Liver (tissue), 9 donors: ENCODE data around the gene GNG7. TPM values are rescaled to one million over a fixed set of nuclear protein-coding genes. Genes with fewer than 3 reads are reported as not detected.

Experiments
- DNase-seq: peaks from one replicate; pipeline ENCODE4 v3.0.0-alpha.2; 2017; ENCODE audit warnings: low spot score
- H3K27ac ChIP-seq, 2 donors: one replicate each; pipeline ENCODE4 v1.7.0; 2013; ENCODE audit warnings: inconsistent platforms in 2 of 2, low read length in 2 of 2, control low read depth in 1 of 2, low read depth in 1 of 2, mild to moderate bottlenecking in 1 of 2
- H3K27me3 ChIP-seq, 4 donors: one replicate each; pipeline versions ENCODE4 v1.6.1 to v1.7.0; 2013; ENCODE audit warnings: low read length in 3 of 4, inconsistent platforms in 1 of 4, mild to moderate bottlenecking in 1 of 4, moderate library complexity in 1 of 4; ENCODE audit not compliant: control insufficient read depth in 4 of 4, insufficient read depth in 4 of 4
- H3K36me3 ChIP-seq, 4 donors: one replicate each; pipeline versions ENCODE4 v1.6.1 to v1.7.0; 2013; ENCODE audit warnings: low read length in 3 of 4, mild to moderate bottlenecking in 3 of 4, low read depth in 1 of 4, moderate library complexity in 1 of 4; ENCODE audit not compliant: control insufficient read depth in 4 of 4, insufficient read depth in 3 of 4
- H3K4me1 ChIP-seq, 4 donors: one replicate each; pipeline versions ENCODE4 v1.6.1 to v1.7.0; 2013; ENCODE audit warnings: low read length in 3 of 4, mild to moderate bottlenecking in 3 of 4, moderate library complexity in 1 of 4; ENCODE audit not compliant: control insufficient read depth in 4 of 4, insufficient read depth in 4 of 4
- H3K4me3 ChIP-seq, 3 donors: one replicate each; pipeline versions ENCODE4 v1.6.1 to v1.7.0; 2013; ENCODE audit warnings: low read length in 3 of 3, control low read depth in 1 of 3, low read depth in 1 of 3, mild to moderate bottlenecking in 1 of 3
- H3K9ac ChIP-seq, 2 donors: one replicate each; pipeline ENCODE4 v1.7.0; 2013; ENCODE audit warnings: low read length in 2 of 2, mild to moderate bottlenecking in 2 of 2, moderate library complexity in 2 of 2, control low read depth in 1 of 2, low read depth in 1 of 2
- H3K9me3 ChIP-seq, 4 donors: one replicate each; pipeline versions ENCODE4 v1.6.1 to v1.7.0; 2013; ENCODE audit warnings: low read length in 3 of 4; ENCODE audit not compliant: control insufficient read depth in 4 of 4
- ATF3 ChIP-seq: IDR thresholded peaks from 2 replicates; pipeline ENCODE4 v1.6.1; 2016; ENCODE audit warnings: antibody characterized with exemption
- CTCF ChIP-seq: fragments of 150-350 bp; IDR thresholded peaks from 2 replicates; pipeline ENCODE4 v1.5.1; 2017; ENCODE audit warnings: improper control_type of control experiment, low read depth, low read length; ENCODE audit not compliant: missing input control
- EGR1 ChIP-seq, 2 donors: IDR thresholded peaks; 2 replicates each; pipeline ENCODE4 v1.6.1; 2016 to 2018; ENCODE audit warnings: antibody characterized with exemption in 2 of 2, low read depth in 2 of 2
- FOXA1 ChIP-seq: IDR thresholded peaks from 2 replicates; pipeline ENCODE4 v1.6.1; 2016; ENCODE audit warnings: antibody characterized with exemption
- FOXA2 ChIP-seq: IDR thresholded peaks from 2 replicates; pipeline ENCODE4 v1.6.1; 2016; ENCODE audit warnings: antibody characterized with exemption
- GABPA ChIP-seq, 2 donors: IDR thresholded peaks in 1 of 2; conservative IDR thresholded peaks in 1 of 2; 2 replicates each; pipeline ENCODE4 v1.6.1; 2016; ENCODE audit warnings: antibody characterized with exemption in 2 of 2, mild to moderate bottlenecking in 1 of 2, moderate library complexity in 1 of 2
- HNF4A ChIP-seq, 2 donors: conservative IDR thresholded peaks; 2 replicates each; pipeline ENCODE4 v1.6.1; 2016; ENCODE audit warnings: antibody characterized with exemption in 2 of 2, mild to moderate bottlenecking in 2 of 2
- HNF4G ChIP-seq: IDR thresholded peaks from 2 replicates; pipeline ENCODE4 v1.6.1; 2016; ENCODE audit warnings: antibody characterized with exemption
- JUND ChIP-seq, 2 donors: IDR thresholded peaks; 2 replicates each; pipeline ENCODE4 v1.6.1; 2016; ENCODE audit warnings: antibody characterized with exemption in 2 of 2
- MAX ChIP-seq: IDR thresholded peaks from 2 replicates; pipeline ENCODE4 v1.6.1; 2016; ENCODE audit warnings: antibody characterized with exemption
- NR2F2 ChIP-seq: IDR thresholded peaks from 2 replicates; pipeline ENCODE4 v1.6.1; 2016; ENCODE audit warnings: antibody characterized with exemption
- RAD21 ChIP-seq, 2 donors: IDR thresholded peaks; 2 replicates each; pipeline ENCODE4 v1.6.1; 2016; ENCODE audit warnings: antibody characterized with exemption in 2 of 2, mild to moderate bottlenecking in 2 of 2
- REST ChIP-seq: IDR thresholded peaks from 2 replicates; pipeline ENCODE4 v1.6.1; 2016; ENCODE audit warnings: antibody characterized with exemption, mild to moderate bottlenecking
- RXRA ChIP-seq, 2 donors: IDR thresholded peaks; 2 replicates each; pipeline ENCODE4 v1.6.1; 2017 to 2018; ENCODE audit warnings: antibody characterized with exemption in 2 of 2, mild to moderate bottlenecking in 1 of 2
- SP1 ChIP-seq: IDR thresholded peaks from 2 replicates; pipeline ENCODE4 v1.6.1; 2018; ENCODE audit warnings: antibody characterized with exemption, mild to moderate bottlenecking
- TAF1 ChIP-seq: conservative IDR thresholded peaks from 2 replicates; pipeline ENCODE4 v1.6.1; 2016; ENCODE audit warnings: antibody characterized with exemption, mild to moderate bottlenecking
- YY1 ChIP-seq: IDR thresholded peaks from 2 replicates; pipeline ENCODE4 v1.6.1; 2016; ENCODE audit warnings: antibody characterized with exemption, mild to moderate bottlenecking
- ZBTB33 ChIP-seq: IDR thresholded peaks from 2 replicates; pipeline ENCODE4 v1.6.1; 2016; ENCODE audit warnings: antibody characterized with exemption
- WGBS: extraction: QIAGEN DNeasy Blood & Tissue Kit; methylation state at CpG from one replicate; pipeline ENCODE4 v1.1.7; 2013; 5-methylcytosine and 5-hydroxymethylcytosine counted together
- polyA plus RNA-seq, 2 donors: library from polyadenylated mRNA; stranded (reverse) in 1 of 2; unstranded in 1 of 2; fragments of 200-250 nt in 1 of 2; fragments of >200 nt in 1 of 2; fragmentation: Nextera tagmentation in 1 of 2; extraction: Ambion mirVana in 1 of 2; gene quantifications; one replicate each; pipeline versions ENCODE4 v1.2.1 to v1.2.3, GENCODE V29; 2013 to 2015
- total RNA-seq, 2 donors: library from RNA; depleted of rRNA; stranded (reverse); fragments of >200 nt; gene quantifications; one replicate each; pipeline ENCODE4 v1.2.3, GENCODE V29; 2014
- donor health status: healthy.
- donor health status: healthy.
- donor health status: healthy.
- donor health status: healthy.
- donor health status: healthy.

GNG7 gene
- total and polyA plus RNA-seq, 4 donors = 0.75 to 1.9 (median 1.1) TPM

- H3K4me3 ChIP-seq = no peak overlapping the region
- peaks cover 0 to 7% (median 2%) of the 10 kb centered on the region in 4 donors for H3K4me1 ChIP-seq
- WGBS = 91% methylated on average over 7 of the region's 7 CpGs
- no peaks in the 10 kb centered on the region for H3K27me3 ChIP-seq
- TF ChIP-seq REST = no peak
- TF ChIP-seq TAF1 = no peak
- no peak for TF ChIP-seq HNF4G
- TF ChIP-seq FOXA1 = no peak
- TF ChIP-seq JUND (IDR thresholded peaks at IDR 0.05) = no peak
- TF ChIP-seq EGR1 (IDR thresholded peaks at IDR 0.05; ENCODE audit: low read depth in 2 of 2) = no peak
- no peak for TF ChIP-seq GABPA (IDR thresholded peaks at IDR 0.05 in 1 of 2, conservative IDR thresholded peaks at IDR 0.05 in 1 of 2)
- TF ChIP-seq HNF4A (conservative IDR thresholded peaks at IDR 0.05) = no peak
- no peak for TF ChIP-seq MAX
- no peak for TF ChIP-seq RXRA (IDR thresholded peaks at IDR 0.05)
- DNase-seq = no peak
- H3K36me3 ChIP-seq = no peaks in the 10 kb centered on the region
- H3K9ac ChIP-seq = no peak overlapping the region
- H3K27ac ChIP-seq = no peak overlapping the region
- H3K9me3 ChIP-seq = no peaks in the 10 kb centered on the region
These were observed 93.9 kb downstream of the GNG7 start for GRCh38 chr19:2608602-2608922.

GRCh38 chr19:2607712-2608601 is 94.5 kb downstream of the GNG7 start:
- H3K27ac ChIP-seq = no peak overlapping the region
- H3K4me1 ChIP-seq = peaks cover 0 to 9% (median 5%) of the 10 kb centered on the region in 4 donors
- no peak for DNase-seq
- H3K9ac ChIP-seq = no peak overlapping the region
- TF ChIP-seq NR2F2 = no peak
- no peak for TF ChIP-seq JUND (IDR thresholded peaks at IDR 0.05)
- TF ChIP-seq REST = no peak
- no peak for TF ChIP-seq SP1
- no peak for TF ChIP-seq HNF4A (conservative IDR thresholded peaks at IDR 0.05)
- TF ChIP-seq FOXA1 = no peak
- no peak for TF ChIP-seq RAD21 (IDR thresholded peaks at IDR 0.05)
- no peak for TF ChIP-seq ATF3
- no peak for TF ChIP-seq ZBTB33
- no peak for TF ChIP-seq FOXA2
- TF ChIP-seq MAX = no peak
- TF ChIP-seq HNF4G = no peak
- TF ChIP-seq YY1 = no peak
- TF ChIP-seq CTCF = no peak
- TF ChIP-seq RXRA (IDR thresholded peaks at IDR 0.05) = no peak
- TF ChIP-seq GABPA (IDR thresholded peaks at IDR 0.05 in 1 of 2, conservative IDR thresholded peaks at IDR 0.05 in 1 of 2) = no peak
- no peak for TF ChIP-seq EGR1 (IDR thresholded peaks at IDR 0.05; ENCODE audit: low read depth in 2 of 2)
- TF ChIP-seq TAF1 = no peak
- 81% methylated on average over 47 of the region's 47 CpGs for WGBS
- H3K36me3 ChIP-seq = no peaks in the 10 kb centered on the region
- no peak overlapping the region for H3K4me3 ChIP-seq
- no peaks in the 10 kb centered on the region for H3K27me3 ChIP-seq
- H3K9me3 ChIP-seq = no peaks in the 10 kb centered on the region
